ENCODE measurements around the gene DOCK9.
A peak's percentile ranks its signal among the peaks of the same experiment; 100 is the strongest.

The DOCK9 gene, protein sequence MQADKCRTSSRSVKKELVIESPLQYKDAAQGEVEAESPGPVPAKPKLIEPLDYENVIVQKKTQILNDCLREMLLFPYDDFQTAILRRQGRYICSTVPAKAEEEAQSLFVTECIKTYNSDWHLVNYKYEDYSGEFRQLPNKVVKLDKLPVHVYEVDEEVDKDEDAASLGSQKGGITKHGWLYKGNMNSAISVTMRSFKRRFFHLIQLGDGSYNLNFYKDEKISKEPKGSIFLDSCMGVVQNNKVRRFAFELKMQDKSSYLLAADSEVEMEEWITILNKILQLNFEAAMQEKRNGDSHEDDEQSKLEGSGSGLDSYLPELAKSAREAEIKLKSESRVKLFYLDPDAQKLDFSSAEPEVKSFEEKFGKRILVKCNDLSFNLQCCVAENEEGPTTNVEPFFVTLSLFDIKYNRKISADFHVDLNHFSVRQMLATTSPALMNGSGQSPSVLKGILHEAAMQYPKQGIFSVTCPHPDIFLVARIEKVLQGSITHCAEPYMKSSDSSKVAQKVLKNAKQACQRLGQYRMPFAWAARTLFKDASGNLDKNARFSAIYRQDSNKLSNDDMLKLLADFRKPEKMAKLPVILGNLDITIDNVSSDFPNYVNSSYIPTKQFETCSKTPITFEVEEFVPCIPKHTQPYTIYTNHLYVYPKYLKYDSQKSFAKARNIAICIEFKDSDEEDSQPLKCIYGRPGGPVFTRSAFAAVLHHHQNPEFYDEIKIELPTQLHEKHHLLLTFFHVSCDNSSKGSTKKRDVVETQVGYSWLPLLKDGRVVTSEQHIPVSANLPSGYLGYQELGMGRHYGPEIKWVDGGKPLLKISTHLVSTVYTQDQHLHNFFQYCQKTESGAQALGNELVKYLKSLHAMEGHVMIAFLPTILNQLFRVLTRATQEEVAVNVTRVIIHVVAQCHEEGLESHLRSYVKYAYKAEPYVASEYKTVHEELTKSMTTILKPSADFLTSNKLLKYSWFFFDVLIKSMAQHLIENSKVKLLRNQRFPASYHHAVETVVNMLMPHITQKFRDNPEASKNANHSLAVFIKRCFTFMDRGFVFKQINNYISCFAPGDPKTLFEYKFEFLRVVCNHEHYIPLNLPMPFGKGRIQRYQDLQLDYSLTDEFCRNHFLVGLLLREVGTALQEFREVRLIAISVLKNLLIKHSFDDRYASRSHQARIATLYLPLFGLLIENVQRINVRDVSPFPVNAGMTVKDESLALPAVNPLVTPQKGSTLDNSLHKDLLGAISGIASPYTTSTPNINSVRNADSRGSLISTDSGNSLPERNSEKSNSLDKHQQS (N-terminal part only)

DNA sequence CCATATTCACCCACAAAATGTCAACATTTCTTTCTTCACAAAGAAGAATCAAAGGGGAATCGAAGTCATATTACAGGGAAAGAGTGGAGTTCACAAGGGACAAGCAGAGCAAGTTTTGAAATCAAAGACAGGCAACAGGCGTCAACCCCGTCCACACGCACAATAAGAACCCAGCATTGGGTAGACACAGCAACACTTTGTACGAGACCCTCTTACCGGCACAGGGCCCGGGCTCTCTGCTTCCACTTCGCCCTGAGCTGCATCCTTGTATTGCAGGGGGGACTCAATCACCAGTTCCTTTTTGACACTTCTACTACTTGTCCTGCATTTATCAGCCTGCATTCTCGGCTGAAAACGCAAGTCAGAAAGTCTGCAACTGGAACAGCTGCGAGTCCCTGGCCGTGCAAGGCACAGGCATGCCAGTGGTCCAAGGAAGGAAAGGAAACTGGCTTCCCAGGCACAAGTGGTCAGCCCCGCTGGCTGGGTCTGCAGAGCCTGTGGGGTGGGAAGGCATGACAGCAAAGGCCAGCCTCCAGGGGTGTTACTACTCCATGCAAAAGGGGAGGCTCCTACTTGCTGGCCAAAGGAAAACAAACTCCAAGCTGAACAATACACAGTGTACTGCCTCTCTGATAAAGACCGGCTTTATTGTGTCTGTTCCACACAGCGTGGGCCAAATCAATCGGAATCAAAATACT lies at the start of gene DOCK9:
Gene DOCK9, minus strand, starts transcription at position 497 of the 698 bp plus-strand sequence. Its CDS starts 155 bp downstream, at position 342.
- peaks cover 4% of the 10 kb centered on the region for H3K9me3 Mint-ChIP-seq
- no peaks in the 10 kb centered on the region for H3K27me3 Mint-ChIP-seq
- H3K27ac Mint-ChIP-seq = peak within 1 kb of the TSS; percentile 68
- peaks cover 2% of the 10 kb centered on the region for H3K36me3 Mint-ChIP-seq
- H3K4me1 Mint-ChIP-seq = peaks cover 86% of the 10 kb centered on the region
- H3K4me3 Mint-ChIP-seq = no peak within 1 kb of the TSS

DNA sequence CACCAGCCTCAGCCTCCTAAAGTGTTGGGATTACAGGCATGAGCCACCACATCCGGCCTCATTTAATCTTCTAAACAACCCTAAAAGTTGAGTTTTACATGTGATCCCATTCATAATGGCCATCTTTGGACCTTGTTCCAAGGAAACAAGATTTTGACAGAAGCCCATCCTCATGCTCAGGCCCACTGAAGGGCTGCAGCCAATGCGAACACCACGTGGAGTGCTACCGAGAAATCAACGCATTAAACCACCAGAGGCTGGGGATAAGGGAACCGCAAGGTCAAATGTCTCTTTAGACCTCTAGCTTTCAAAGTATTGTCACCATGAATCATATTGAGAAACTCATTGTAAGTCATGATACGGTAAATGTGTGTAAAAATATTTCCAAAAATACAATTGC lies 49.4 kb upstream of the DOCK9 start:
- no peaks in the 10 kb centered on the region for H3K27me3 Mint-ChIP-seq
- H3K4me3 Mint-ChIP-seq = peak overlapping the region; percentile 52
- peak overlapping the region; percentile 70 for H3K27ac Mint-ChIP-seq
- H3K9me3 Mint-ChIP-seq = no peaks in the 10 kb centered on the region
- peaks cover 99% of the 10 kb centered on the region for H3K4me1 Mint-ChIP-seq
- H3K36me3 Mint-ChIP-seq = peaks cover 3% of the 10 kb centered on the region

DNA sequence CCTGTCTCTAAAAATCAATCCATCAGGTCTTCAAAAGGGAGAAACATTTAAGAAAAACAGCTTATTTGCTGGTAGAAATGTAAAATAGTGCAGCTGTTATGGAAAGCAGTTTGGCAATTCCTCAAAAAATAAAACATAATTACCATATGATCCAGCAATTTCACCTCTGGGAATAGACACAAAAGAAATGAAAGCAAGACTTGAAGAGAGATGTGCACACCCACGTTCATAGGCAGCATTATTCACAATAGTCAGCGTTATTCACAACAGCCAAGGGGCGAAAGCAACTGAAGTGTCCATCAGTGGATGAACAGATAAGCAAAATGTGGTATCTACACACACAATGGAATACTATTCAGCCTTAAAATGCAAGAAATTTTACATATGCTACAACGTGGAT lies 45.1 kb upstream of the DOCK9 start:
- peak overlapping the region; percentile 23 for H3K27ac Mint-ChIP-seq
- H3K9me3 Mint-ChIP-seq = no peaks in the 10 kb centered on the region
- H3K36me3 Mint-ChIP-seq = peaks cover 5% of the 10 kb centered on the region
- no peak overlapping the region for H3K4me3 Mint-ChIP-seq
- peaks cover 85% of the 10 kb centered on the region for H3K4me1 Mint-ChIP-seq
- no peaks in the 10 kb centered on the region for H3K27me3 Mint-ChIP-seq

DNA sequence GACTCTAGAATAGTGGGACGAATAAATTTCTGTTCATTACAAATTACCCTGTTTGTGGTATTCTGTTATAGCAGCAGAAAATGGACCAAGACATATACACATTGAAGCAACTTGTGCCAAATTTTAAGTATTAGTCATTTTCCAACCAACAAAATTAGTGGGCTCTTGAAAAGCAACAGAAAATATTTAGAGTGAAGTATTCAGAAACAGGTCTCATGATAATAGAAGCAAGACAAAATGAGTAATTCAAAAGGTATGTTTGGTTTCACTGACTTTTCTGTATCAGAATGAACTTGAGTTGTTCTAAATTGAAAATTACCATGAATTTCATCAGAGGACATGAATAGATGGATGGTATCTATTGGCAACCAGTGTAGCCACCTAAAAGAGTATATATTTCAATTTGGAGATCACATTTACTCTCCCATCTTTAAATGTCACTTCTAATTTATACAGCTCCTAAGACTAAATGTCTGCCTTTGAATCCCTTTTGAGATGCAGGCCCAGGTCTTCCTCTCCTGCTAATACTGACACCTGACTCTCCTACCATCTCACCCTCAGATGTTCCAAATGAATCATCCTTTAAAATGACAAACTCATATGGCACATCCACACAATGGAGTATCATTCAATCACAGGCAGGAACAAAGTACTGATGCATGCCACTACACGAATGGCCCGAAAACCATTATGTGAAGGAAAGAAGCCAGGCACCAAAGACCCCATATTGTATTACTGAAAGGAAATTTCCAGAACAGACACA lies 40.7 kb upstream of the DOCK9 start:
- no peaks in the 10 kb centered on the region for H3K27me3 Mint-ChIP-seq
- H3K36me3 Mint-ChIP-seq = peaks cover 10% of the 10 kb centered on the region
- peak overlapping the region; percentile 83 for H3K27ac Mint-ChIP-seq
- no peak overlapping the region for H3K4me3 Mint-ChIP-seq
- peaks cover 82% of the 10 kb centered on the region for H3K4me1 Mint-ChIP-seq
- H3K9me3 Mint-ChIP-seq = no peaks in the 10 kb centered on the region

DNA sequence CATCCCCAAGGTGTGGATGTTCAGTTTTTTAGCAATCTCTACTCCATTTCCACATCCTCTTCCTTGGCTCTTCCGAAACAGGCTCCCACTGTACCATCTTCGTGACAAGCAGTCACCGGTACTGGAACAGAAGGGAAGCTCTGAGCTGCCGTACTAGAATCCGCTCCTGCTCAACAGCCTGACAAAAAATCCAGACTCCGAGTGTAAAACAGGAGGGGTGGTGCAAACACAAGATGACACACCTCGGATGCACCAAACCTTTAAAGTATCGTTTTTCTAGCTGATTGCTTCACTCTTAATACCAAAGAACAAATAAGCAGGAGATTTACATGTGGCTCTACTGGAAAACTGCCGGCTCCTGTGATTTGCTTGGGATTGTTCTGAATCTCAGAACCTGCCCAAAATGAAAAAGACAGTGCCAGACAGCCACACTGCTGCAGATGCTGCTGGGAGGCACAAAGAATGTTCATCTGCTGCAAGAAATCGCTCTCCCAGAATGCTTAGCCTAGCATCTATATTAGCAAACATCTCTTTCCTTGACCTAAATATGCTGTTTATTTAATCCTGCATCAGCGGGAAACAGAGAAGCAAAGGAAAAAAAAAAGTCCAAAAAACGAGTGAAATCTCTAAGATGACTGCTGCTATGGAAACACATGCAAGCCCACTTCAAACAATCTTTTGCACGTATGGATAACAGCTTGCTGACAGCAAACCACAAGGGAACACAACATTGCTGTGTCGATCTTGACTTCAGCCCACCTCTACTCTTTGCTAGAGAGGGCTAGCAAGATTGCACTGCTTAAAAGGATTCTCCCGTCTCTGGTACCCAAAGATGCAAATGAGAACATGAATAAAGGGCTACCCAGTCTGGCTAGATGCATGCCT lies 38.0 kb upstream of the DOCK9 start:
- Mint-ChIP-seq H3K36me3 (peaks cover 10% of the 10 kb centered on the region), H3K27ac (peak overlapping the region; percentile 52), H3K27me3 (no peaks in the 10 kb centered on the region), H3K9me3 (no peaks in the 10 kb centered on the region), H3K4me3 (peak overlapping the region; percentile 68), H3K4me1 (peaks cover 77% of the 10 kb centered on the region)

DNA sequence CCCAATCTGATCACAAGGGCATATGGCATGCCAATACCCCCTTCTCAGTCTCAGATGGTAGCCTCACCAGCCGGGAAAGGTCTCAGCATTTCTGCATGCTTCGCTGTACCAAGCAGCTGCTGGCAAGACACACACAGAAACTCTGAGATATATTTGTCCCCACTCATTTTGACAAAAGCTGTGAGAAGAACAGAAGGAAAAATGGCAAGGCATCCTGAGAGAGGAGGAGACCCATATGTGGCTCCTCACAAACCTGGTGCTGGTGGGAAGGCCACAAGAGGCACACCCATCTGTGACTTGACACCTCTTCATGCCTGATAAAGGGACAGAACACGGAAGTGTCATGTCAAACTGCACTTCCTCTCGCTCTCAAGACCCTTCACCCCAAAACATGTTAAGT lies 36.7 kb upstream of the DOCK9 start:
- no peak overlapping the region for H3K4me3 Mint-ChIP-seq
- peaks cover 8% of the 10 kb centered on the region for H3K36me3 Mint-ChIP-seq
- H3K27me3 Mint-ChIP-seq = no peaks in the 10 kb centered on the region
- peaks cover 81% of the 10 kb centered on the region for H3K4me1 Mint-ChIP-seq
- H3K27ac Mint-ChIP-seq = no peak overlapping the region
- H3K9me3 Mint-ChIP-seq = no peaks in the 10 kb centered on the region

DNA sequence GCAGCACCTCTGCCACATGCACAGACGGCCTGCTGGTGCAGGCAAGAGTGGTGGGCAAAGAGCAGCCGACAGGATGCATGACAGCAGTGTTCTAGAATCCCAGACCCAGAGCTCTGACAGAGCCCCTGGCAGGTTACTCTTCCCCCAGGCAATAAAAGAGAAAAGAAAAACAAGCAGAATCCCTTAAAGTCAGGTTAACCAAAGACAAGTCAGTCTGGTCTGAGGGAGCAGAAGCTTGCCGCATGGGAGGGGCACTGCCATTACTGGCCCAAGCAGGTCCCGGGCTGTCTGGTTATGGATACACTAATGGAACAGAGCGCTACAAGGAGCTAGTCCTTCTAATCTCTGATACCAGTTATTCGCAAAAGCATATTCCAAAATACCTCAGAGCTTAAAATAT lies 36.1 kb upstream of the DOCK9 start:
- H3K27ac Mint-ChIP-seq = no peak overlapping the region
- H3K36me3 Mint-ChIP-seq = peaks cover 8% of the 10 kb centered on the region
- peaks cover 82% of the 10 kb centered on the region for H3K4me1 Mint-ChIP-seq
- no peaks in the 10 kb centered on the region for H3K27me3 Mint-ChIP-seq
- no peaks in the 10 kb centered on the region for H3K9me3 Mint-ChIP-seq
- no peak overlapping the region for H3K4me3 Mint-ChIP-seq

DNA sequence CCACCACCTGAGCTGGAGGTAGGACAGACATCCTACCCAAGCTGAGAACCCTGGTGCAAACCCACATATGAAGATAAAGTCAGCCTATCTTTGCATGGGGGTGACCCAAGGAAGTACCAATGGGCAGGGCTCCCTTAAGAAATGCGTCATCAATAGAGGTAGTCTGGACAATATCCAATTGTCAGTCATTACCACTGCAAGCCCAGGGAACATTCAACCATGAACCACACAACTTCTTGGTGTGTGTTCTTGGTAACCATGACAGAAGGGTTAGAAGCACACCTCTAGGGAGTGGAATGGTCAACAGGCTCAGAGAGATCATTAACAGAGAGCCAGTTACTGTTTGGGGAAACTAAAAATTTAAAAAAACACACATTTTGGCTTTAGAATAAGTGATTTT lies 34.7 kb upstream of the DOCK9 start:
- Mint-ChIP-seq H3K4me1 (peaks cover 77% of the 10 kb centered on the region), H3K27ac (no peak overlapping the region), H3K9me3 (no peaks in the 10 kb centered on the region), H3K36me3 (peaks cover 4% of the 10 kb centered on the region), H3K27me3 (no peaks in the 10 kb centered on the region), H3K4me3 (no peak overlapping the region)

DNA sequence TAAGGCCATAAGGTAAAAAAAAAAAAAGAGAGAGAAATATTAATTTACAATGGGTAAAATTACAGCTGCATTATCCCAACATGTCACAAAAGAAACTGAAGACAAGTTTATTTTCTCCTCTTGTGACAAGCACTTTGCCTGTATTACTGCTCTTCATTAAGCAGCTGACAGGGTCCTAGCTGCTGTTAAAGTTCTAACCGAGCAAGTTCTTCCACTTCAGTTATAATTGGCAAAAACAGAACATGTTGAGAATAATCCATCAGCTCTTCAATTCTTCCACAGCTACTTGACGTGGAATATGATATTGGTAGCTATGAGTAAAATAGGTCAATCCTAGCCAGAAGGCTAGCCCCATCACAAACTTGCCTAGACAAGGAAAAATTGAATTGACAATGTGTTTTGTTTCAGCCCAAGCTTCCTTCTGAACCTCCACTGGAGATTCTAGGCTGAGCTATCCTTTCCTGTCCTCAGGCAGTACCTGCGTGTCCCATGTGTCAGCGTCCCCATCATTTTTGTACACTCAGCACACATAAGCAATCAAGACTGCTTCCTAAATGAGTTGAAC lies 32.2 kb upstream of the DOCK9 start:
- H3K27ac Mint-ChIP-seq = peak overlapping the region; percentile 86
- no peaks in the 10 kb centered on the region for H3K36me3 Mint-ChIP-seq
- H3K4me3 Mint-ChIP-seq = no peak overlapping the region
- H3K9me3 Mint-ChIP-seq = no peaks in the 10 kb centered on the region
- peaks cover 67% of the 10 kb centered on the region for H3K4me1 Mint-ChIP-seq
- H3K27me3 Mint-ChIP-seq = no peaks in the 10 kb centered on the region

DNA sequence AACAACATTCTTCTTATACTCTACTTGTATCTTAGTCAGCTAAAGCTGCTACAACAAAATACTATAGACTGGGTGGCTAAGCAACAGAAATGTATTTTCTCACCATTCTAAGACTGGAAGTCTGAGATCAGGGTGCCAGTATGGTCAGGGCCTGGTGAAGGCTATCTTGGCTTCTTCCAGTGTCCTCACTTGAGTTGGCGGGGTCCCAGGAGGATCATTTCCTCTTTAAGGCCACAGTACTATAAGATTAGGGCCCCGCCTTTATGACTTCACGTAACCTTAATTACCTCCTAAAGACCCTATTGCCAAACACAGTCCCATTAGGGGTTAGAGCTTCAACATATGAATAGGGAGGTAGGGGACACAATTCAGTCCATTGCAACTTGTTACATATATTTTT lies 30.7 kb upstream of the DOCK9 start:
- Mint-ChIP-seq H3K27me3 (no peaks in the 10 kb centered on the region), H3K4me1 (peaks cover 67% of the 10 kb centered on the region), H3K9me3 (no peaks in the 10 kb centered on the region), H3K4me3 (no peak overlapping the region), H3K27ac (no peak overlapping the region), H3K36me3 (no peaks in the 10 kb centered on the region)

DNA sequence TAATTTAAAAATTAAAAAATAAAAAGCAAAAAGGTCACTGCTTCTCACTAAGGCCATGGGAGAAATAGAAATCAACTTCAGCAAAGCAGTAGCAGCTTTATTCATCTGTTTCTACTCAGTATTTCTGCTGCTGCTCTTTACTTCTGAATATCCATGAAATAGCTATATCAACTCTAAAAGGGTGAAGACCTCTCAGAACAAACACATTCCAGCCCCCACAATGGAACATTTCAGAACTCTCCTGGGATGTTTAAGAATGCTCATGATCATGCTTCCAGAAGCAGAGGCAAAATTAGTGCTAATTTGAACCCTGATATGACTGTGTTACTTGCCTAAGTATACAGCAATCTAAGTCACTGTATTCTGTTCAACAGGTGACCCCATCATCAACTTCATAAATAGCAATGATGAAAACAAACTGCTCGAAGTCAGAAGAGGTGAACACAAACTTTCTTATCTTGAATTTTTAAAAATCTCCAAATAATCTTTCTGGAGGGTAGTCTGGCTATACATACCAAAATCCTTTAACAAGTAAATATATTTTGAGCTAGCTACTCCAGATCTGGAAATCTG lies 29.6 kb upstream of the DOCK9 start:
- no peak overlapping the region for H3K4me3 Mint-ChIP-seq
- H3K9me3 Mint-ChIP-seq = no peaks in the 10 kb centered on the region
- no peak overlapping the region for H3K27ac Mint-ChIP-seq
- no peaks in the 10 kb centered on the region for H3K27me3 Mint-ChIP-seq
- peaks cover 70% of the 10 kb centered on the region for H3K4me1 Mint-ChIP-seq
- H3K36me3 Mint-ChIP-seq = no peaks in the 10 kb centered on the region

DNA sequence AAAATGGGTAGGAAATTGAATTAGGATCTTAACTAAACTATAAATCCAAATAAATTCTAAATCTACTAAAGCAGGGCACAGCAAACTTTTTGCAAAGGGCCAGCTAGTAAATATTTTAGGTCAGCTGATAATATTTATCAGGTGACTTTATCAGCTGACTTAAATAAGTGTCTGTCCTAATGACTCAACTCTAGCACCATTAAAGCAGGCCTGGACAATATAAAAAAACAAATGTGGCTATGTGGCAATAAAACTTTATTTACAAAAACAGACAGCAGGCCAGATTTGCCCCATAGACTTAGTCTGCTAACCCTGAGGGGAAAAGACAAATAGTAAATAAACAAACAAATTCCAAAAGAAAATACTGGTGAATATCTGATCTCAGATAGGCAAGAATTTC lies 27.7 kb upstream of the DOCK9 start:
- H3K4me1 Mint-ChIP-seq = peaks cover 82% of the 10 kb centered on the region
- no peak overlapping the region for H3K4me3 Mint-ChIP-seq
- no peak overlapping the region for H3K27ac Mint-ChIP-seq
- no peaks in the 10 kb centered on the region for H3K9me3 Mint-ChIP-seq
- H3K27me3 Mint-ChIP-seq = no peaks in the 10 kb centered on the region
- H3K36me3 Mint-ChIP-seq = no peaks in the 10 kb centered on the region

DNA sequence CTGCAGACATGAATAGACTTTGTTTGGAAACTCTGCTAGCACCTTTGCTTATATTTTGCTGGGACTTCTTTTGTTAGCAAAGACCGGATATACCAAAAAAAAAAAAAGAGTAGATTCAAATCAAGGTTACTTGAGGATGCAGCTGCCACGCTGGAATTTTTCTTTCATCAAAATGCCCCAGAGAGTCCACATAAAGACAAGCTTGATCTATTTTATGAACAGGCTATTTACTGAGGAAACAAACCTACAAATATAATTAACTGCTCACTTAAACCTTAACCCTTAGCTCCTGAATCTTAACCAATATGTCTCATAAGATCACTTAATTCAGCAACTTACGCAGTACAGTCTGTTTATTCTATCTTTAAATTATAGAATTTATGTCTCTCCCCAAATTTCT lies 27.1 kb upstream of the DOCK9 start:
- peak overlapping the region; percentile 19 for H3K27ac Mint-ChIP-seq
- H3K27me3 Mint-ChIP-seq = no peaks in the 10 kb centered on the region
- no peaks in the 10 kb centered on the region for H3K36me3 Mint-ChIP-seq
- no peak overlapping the region for H3K4me3 Mint-ChIP-seq
- no peaks in the 10 kb centered on the region for H3K9me3 Mint-ChIP-seq
- peaks cover 82% of the 10 kb centered on the region for H3K4me1 Mint-ChIP-seq
